GM13976 (cell line): ENCODE results near the gene PTPRG.

ENCODE experiments used
- DNase-seq: peaks from one replicate; pipeline ENCODE4 v3.0.0; 2012; ENCODE audit warnings: low spot score
- in situ Hi-C: fragments of 300-500 bp; cut with MboI; formaldehyde crosslinking; loops from one replicate; pipeline ENCODE4 v1.12.0; 2022; ENCODE audit warnings: low sequenced_read_pairs, mixed read lengths, inconsistent platforms; ENCODE audit not compliant: unreplicated experiment
- TF ChIP-seq, protein P1 (sequence below): IDR thresholded peaks from 2 replicates; pipeline ENCODE4 v1.5.1; 2012; ENCODE audit warnings: borderline replicate concordance, mild to moderate bottlenecking; ENCODE audit not compliant: insufficient read depth; ENCODE audit errors: extremely low read depth, missing control alignments, control extremely low read depth

The PTPRG gene

DNA sequence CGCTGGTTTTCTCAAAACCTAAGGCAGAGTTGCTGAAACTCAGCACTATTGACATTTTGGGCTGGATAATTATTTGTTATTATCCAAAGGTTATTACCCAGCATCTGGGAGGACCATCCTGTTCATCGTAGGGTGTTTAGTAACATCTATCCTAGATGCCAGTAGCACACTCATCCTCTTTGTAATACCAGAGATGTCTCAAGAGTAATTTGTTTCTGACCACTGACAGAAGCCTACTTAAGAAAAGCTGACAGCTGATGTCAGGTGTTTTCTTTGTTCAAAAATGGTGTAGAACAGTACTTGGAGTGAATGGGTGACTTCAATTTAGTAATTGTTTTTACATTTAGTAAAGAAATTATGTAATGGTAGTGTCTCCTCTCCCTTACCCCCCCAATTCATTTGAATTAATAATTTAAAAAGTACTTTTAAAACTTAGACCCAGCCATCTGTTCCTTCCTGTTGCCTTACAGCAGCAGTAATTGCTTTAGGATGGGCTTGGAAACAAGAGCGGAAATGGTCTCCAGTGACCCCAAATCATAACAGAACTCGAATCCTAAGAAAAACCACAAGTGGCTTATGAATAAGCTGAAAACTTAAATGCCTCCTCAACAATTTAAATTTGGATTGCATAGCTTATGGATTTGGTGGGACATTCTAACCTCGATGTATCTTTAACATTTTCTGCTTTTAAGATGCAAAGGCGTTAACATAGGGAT lies 105.4 kb downstream of the PTPRG start:
- no peak for DNase-seq
- in situ Hi-C loops = no loop called here
- TF ChIP-seq, protein P1, sequence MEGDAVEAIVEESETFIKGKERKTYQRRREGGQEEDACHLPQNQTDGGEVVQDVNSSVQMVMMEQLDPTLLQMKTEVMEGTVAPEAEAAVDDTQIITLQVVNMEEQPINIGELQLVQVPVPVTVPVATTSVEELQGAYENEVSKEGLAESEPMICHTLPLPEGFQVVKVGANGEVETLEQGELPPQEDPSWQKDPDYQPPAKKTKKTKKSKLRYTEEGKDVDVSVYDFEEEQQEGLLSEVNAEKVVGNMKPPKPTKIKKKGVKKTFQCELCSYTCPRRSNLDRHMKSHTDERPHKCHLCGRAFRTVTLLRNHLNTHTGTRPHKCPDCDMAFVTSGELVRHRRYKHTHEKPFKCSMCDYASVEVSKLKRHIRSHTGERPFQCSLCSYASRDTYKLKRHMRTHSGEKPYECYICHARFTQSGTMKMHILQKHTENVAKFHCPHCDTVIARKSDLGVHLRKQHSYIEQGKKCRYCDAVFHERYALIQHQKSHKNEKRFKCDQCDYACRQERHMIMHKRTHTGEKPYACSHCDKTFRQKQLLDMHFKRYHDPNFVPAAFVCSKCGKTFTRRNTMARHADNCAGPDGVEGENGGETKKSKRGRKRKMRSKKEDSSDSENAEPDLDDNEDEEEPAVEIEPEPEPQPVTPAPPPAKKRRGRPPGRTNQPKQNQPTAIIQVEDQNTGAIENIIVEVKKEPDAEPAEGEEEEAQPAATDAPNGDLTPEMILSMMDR = no peak

DNA sequence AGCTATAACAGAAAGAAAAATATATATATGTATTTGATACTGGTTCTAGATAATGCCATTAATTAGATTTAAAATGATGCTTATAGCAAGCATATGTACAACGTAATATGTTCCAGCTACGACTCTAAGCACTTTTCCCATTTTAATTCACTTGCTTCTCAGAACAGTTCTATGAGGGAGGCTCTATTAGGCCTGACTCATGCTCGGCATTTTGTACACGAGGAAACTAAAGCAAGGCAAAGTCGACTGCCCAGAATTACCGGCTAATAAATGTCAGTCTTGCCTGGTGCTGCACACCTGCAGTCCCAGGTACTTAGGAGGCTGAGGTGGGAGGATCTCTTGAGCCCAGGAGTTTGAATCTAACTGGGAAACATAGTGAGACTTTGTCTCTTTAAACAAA lies 106.0 kb downstream of the PTPRG start:
- in situ Hi-C loops = no loop called here
- TF ChIP-seq, protein P1 = no peak
- DNase-seq = no peak

DNA sequence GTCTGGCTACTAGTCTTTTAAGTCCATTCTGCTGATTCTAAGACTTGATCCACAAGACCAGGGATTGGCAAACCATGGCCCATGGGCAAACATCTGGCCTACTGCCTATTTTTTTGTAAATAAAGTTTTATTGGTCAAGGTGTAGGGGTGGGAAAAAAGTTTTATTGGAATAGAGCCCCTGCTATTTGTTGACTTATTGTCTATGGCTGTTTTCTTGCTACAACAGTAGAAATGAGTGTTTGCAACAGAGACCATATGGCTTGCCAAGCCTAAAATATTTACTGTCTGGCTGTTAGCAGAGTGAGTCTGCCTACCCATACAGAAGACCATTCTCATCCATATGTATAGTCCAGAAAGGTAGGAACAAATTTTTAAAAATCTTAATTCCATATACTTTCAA lies 106.4 kb downstream of the PTPRG start:
- TF ChIP-seq, protein P1 = no peak
- in situ Hi-C loops = no loop called here
- DNase-seq = no peak

DNA sequence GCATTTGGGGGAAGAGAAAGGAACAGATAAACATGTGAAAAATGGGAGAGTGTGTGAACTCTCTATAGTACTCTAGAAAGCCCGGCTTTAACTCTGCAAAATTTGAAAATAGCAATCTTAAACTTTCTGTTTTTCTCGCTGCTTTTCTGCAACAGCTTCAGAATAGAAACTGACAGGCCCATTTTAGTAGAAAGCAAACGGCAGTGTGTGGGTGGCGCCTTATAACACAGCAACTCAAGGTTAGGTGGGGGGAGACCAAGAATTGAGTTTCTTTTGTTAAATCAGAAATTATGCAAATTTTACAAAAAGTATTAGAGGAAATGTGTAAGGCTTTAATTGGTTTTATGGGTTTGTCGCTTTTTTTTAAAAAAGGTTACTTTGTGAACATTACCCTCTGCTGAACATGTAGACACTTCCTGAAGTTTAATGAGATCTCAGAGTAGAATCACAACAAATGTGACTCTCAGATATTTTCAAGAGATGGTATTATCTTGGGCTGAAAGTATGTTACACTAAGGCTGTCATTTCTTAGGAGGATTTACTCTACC lies 107.0 kb downstream of the PTPRG start:
- no peak for DNase-seq
- TF ChIP-seq, protein P1 = no peak
- in situ Hi-C loops = no loop called here

DNA sequence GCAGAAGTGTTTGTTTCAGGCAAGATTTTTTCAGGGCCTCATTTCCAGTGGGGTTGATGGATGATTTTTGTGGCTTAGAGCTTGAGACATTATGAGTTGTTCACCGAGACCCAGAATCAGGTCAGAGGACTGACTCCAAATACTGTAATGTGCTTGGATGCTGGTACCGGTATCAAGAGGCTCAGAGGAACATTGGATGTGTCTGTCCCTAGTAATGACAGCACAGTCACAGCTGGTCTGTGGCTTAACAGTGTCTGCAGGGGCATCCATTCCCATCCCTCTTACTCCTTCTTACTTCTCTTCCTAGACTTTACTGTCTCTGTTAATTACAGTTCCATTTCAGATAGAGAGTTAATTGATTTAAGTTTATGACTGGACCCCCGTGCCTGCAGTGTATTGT lies 107.8 kb downstream of the PTPRG start:
- in situ Hi-C loops = no loop called here
- TF ChIP-seq, protein P1 = no peak
- DNase-seq = no peak

DNA sequence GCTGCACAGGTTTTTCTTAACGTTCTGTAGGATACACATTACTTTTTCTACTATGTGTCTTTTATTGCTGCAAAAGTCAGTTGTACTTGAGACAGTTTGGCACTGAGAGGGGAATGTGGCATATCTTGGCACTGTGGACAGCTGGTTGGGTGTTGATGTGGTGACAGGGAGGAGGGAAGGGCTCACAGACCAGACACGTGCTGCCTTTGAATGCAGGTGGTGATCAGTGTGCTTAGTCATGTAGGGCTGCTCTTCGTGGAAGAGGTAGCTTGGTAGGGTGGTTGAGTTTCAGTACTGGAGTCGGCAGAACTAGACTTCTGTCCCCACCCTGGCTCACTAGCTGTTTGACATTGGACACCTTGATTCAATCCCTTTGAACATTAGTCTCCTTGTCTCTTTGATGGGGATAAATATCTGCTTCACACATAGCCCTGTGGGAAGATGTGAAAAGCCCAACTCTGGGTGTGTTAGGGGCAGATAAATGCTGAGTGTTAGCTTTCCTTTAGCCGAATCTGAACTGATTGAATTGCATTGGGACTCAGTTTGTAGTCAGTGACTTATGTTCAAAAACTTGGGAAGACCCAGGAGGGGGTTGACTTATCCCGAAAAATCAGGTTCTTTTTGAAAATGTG lies 108.4 kb downstream of the PTPRG start:
- in situ Hi-C loops = no loop called here
- no peak for DNase-seq
- TF ChIP-seq, protein P1 = no peak

DNA sequence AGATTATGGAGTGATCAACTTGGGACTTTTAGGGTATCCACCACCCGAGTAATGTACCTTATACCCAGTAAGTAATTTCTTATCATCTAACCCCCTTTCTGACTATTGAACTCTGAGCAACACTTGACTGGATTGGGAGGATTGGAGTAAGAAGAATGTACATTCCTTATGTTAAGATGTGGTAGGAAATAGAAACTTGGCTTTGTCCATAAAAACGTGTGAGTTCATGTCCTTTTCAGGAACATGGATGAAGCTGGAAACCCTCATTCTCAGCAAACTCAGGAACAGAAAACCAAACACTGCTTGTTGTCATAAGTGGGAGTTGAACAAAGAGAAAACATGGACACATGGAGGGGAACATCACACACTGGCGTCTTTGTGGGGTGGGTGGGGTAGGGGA lies 112.3 kb downstream of the PTPRG start:
- in situ Hi-C loops = no loop called here
- TF ChIP-seq, protein P1 = no peak
- DNase-seq = no peak
